ENCODE data around the gene DRD4.
"Not testable (repeated sequence)": the region's sequence is repeated elsewhere in the genome, so short reads cannot be mapped to it uniquely, and the experiment has no call there.

DNA sequence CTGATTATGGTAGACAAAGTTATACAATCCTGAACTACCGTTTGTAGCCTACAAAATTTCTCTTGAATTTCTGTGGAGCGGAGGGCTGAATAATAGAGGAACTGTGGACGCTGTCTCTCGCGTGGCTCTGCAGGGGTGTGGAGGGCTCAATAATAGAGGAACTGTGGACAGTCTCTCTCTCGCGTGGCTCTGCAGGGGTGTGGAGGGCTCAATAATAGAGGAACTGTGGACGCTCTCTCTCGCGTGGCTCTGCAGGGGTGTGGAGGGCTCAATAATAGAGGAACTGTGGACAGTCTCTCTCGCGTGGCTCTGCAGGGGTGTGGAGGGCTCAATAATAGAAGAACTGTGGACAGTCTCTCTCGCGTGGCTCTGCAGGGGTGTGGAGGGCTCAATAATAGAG, 16.1 kb downstream of the DRD4 start:
- TF ChIP-seq, protein P1, sequence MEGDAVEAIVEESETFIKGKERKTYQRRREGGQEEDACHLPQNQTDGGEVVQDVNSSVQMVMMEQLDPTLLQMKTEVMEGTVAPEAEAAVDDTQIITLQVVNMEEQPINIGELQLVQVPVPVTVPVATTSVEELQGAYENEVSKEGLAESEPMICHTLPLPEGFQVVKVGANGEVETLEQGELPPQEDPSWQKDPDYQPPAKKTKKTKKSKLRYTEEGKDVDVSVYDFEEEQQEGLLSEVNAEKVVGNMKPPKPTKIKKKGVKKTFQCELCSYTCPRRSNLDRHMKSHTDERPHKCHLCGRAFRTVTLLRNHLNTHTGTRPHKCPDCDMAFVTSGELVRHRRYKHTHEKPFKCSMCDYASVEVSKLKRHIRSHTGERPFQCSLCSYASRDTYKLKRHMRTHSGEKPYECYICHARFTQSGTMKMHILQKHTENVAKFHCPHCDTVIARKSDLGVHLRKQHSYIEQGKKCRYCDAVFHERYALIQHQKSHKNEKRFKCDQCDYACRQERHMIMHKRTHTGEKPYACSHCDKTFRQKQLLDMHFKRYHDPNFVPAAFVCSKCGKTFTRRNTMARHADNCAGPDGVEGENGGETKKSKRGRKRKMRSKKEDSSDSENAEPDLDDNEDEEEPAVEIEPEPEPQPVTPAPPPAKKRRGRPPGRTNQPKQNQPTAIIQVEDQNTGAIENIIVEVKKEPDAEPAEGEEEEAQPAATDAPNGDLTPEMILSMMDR (optimal IDR thresholded peaks at IDR 0.05 in 1 of 3, IDR thresholded peaks at IDR 0.05 in 1 of 3, conservative IDR thresholded peaks at IDR 0.05 in 1 of 3; ENCODE audit: extremely low read depth in 1 of 3, insufficient read depth in 2 of 3, low read length in 3 of 3), result not testable (repeated sequence)
- TF ChIP-seq EZH2 (IDR thresholded peaks at IDR 0.05; ENCODE audit: low read length), result not testable (repeated sequence)
